Heart left ventricle (tissue), 16 donors: ENCODE results near the gene RABL6. TPM values are rescaled to one million over a fixed set of nuclear protein-coding genes. Genes with fewer than 3 reads are reported as not detected.

ENCODE experiments used
- ATAC-seq, 4 donors: fragments of 200-7000 bp; cut with Tn5 transposase; one replicate each; pipeline ENCODE4 v1.9.1; 2020 to 2022; ENCODE audit warnings: moderate library complexity in 4 of 4, mild to moderate bottlenecking in 3 of 4, moderate number of reproducible peaks in 1 of 4
- DNase-seq, 5 donors: peaks; one replicate each; pipeline ENCODE4 v3.0.0-alpha.2; 2020
- H3K27ac ChIP-seq, 12 donors: fragments of 200-600 bp; sonication (generic) in 4 of 12; one replicate each; pipeline versions ENCODE4 v1.5.0 to v1.8.0; 2016 to 2022; ENCODE audit warnings: mild to moderate bottlenecking in 2 of 12
- H3K27me3 ChIP-seq, 9 donors: fragments of 200-600 bp; sonication (generic) in 2 of 9; one replicate each; pipeline versions ENCODE4 v1.5.1 to v1.8.0; 2016 to 2022; ENCODE audit warnings: mild to moderate bottlenecking in 3 of 9
- H3K36me3 ChIP-seq, 9 donors: fragments of 200-600 bp; sonication (generic) in 2 of 9; one replicate each; pipeline versions ENCODE4 v1.5.0 to v1.8.0; 2018 to 2022; ENCODE audit warnings: mild to moderate bottlenecking in 2 of 9
- H3K4me1 ChIP-seq, 12 donors: fragments of 200-600 bp; sonication (generic) in 4 of 12; one replicate each; pipeline versions ENCODE4 v1.5.0 to v1.8.0; 2016 to 2022; ENCODE audit warnings: mild to moderate bottlenecking in 3 of 12
- H3K4me3 ChIP-seq, 12 donors: fragments of 200-600 bp; sonication (generic) in 4 of 12; one replicate each; pipeline versions ENCODE4 v1.5.0 to v1.8.0; 2017 to 2022; ENCODE audit warnings: mild to moderate bottlenecking in 9 of 12, moderate library complexity in 4 of 12
- H3K9me3 ChIP-seq, 12 donors: fragments of 200-600 bp; sonication (generic) in 4 of 12; one replicate each; pipeline versions ENCODE4 v1.5.0 to v1.8.0; 2016 to 2022; ENCODE audit warnings: mild to moderate bottlenecking in 1 of 12
- CTCF ChIP-seq, 12 donors: fragments of 200-600 bp; sonication (generic) in 4 of 12; IDR thresholded peaks; one replicate each; pipeline versions ENCODE4 v1.5.0 to v1.8.0; 2018 to 2022; ENCODE audit warnings: antibody characterized with exemption in 12 of 12, mild to moderate bottlenecking in 5 of 12
- POLR2A ChIP-seq, 2 donors: fragments of 450-650 bp; IDR thresholded peaks; one replicate each; pipeline ENCODE4 v1.6.1; 2017; ENCODE audit warnings: antibody characterized with exemption in 2 of 2, mild to moderate bottlenecking in 2 of 2, moderate library complexity in 2 of 2
- WGBS, 4 donors: extraction: QIAGEN DNeasy Blood & Tissue Kit in 2 of 4; methylation state at CpG; one replicate each; pipeline versions ENCODE4 v1.1.5 to v1.1.7; 2013 to 2018; 5-methylcytosine and 5-hydroxymethylcytosine counted together
- intact Hi-C, 10 donors: fragments of 100-400 bp; cut with DNase I; formaldehyde crosslinking; loops; one replicate each; pipeline versions ENCODE4 v1.11.1 to v1.14.2; 2022
- polyA plus RNA-seq, 2 donors: library from polyadenylated mRNA; stranded (reverse); fragments of 200-250 nt; gene quantifications; one replicate each; pipeline ENCODE4 v1.2.3, GENCODE V29; 2013
- total RNA-seq, 9 donors: library from RNA; depleted of rRNA in 2 of 9; stranded (reverse); fragments of >200 nt in 2 of 9; fragmentation: NEBNext Ultra II Directional in 3 of 9; extraction: Animal tissue kit (Norgen Biotek cat#: 25700) in 3 of 9; gene quantifications; one replicate each; pipeline versions ENCODE4 v1.1.0 to v1.2.4, GENCODE V29; 2016 to 2023
- donor health status: ischemic (EF 13 %, LVEDD 7.1; RV severe dilation, severe dysfunction).
- donor health status: healthy with polysubstance abuse.
- donor health status: DM: no; HTN: yes; CAD: no.
- donor health status: DM: no; HTN: no; CAD: no.
- donor health status: ischemic (EF 25% LVEDD 6.9; RV normal size, moderate dysfunction).
- donor health status: ischemic (EF 25% LVEDD 5.7; RV mildly dilated, moderate dysfunction).
- donor health status: healthy.
- donor health status: DM: yes; HTN: yes; CAD: no.
- donor health status: ischemic (EF 35%, LVEDD 5.7; RV mildly dilated, moderate dysfunction).
- donor health status: nonischemic (EF 11% LVEDD 7.7; RV severe dilation, severe dysfunction).
- donor health status: DM: yes; HTN: yes; CAD: no.
- donor health status: PGD.
- donor health status: ischemic (EF 29% LVEDD 5.4; RV normal size, mild dysfunction).
- donor health status: nonischemic (EF 23%, LVEDD 6.1; RV moderate dilation, normal function).

Gene RABL6
- total and polyA plus RNA-seq, 11 donors, result 59.4 to 90.8 (median 71.6) TPM

DNA sequence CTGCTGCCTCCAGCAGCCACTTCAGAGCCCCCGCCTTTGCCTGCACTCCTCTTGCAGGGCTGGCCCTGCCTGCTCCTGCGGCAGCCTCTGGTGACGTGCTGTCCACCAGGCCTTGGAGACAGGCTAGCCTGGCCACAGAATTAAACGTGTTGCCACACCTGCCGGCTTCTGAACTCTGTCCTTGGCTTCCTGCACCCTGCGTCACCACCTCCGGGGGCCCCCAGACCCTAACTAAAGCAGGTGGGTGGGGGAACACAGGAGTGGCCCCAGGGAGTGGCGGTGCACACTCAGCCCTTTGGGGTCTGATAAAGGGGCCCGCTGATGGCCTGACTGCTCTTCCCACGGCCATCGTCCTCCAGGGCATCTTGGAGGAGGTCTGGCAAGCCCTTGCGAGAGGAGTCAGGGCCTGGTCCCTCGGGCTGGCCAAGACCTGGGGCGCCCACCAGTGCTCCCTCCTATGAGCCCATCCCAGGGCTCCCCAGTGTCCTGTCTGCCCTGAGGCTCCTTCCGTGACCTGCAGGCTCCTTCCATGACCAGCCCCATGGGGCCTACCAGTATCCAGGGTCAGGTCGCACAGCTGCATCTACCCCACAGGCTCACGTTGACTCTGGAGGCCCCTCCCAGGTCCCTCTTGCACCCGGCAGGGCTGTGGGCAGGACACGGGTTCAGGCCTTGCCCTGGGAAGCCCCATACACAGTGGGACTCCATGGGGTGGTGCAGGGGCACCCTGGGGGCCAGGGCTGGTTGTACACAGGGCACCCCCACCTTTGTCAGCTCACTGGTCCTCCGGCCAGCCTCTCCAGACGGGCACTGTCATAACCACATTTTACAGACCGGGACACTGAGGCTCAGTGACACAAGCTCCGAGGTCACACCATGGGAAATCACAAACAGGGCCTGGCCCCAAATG lies 43.4 kb downstream of the RABL6 start:
- DNase-seq, result peak in 2 of 5 donors; percentile 28 to 55

DNA sequence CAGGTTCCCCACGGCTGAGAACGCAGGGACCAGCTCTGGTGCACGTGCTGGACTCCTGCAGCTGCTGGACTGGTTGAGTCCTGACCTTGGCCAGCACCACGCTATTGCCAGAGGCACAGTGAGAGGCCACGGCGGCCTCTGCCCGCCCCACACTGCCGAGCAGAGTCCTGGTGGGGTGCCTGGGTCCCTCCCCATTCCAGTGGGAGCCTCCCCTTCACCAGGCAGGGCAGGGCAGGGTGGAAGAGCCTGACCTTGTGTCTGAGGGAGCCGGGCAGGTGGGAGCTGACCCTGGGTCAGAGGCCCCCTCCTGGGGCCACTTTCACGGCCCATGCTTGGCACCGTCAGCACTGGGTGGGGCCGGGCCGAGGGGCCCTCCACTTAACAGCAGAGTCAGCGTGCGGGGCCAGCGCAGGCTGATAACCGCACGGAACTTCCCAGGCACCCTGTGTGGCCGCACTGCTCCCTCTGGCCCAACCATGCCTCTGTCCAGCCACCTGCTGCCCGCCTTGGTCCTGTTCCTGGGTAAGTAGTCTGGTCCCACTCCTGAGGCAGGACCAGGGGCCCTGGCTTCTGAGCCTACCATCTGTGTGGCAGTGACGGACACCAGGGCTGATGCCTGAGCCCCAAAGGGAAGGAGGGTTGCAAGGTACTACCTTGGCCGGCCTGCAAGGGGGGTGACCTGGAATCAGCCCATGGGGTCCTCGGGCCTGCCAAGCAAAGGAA lies 44.4 kb downstream of the RABL6 start, which contains the start of gene MAMDC4:
MAMDC4 (plus strand) TSS at position 406 of the 723 bp plus-strand sequence; CDS start at position 477, 71 bp downstream.
- Histone ChIP-seq H3K27ac (peak within 1 kb of the TSS in 9 of 12 donors; percentile 18 to 97 (median 46)), H3K4me1 (peaks cover 4 to 43% (median 21%) of the 10 kb centered on the region in 12 donors), H3K9me3 (no peaks in the 10 kb centered on the region), H3K27me3 (peaks cover 0 to 6% (median 0%) of the 10 kb centered on the region in 9 donors), H3K36me3 (peaks cover 0 to 15% (median 9%) of the 10 kb centered on the region in 9 donors), H3K4me3 (no peak within 1 kb of the TSS)
- TF ChIP-seq CTCF (IDR thresholded peaks at IDR 0.05) (no peak), POLR2A (IDR thresholded peaks at IDR 0.05) (no peak)
- DNase-seq (peak in 2 of 5 donors; percentile 37 to 59), ATAC-seq (no peak)
- WGBS, 4 donors, result 42 to 63% (median 51%) methylated on average over 17 to 23 of the region's 23 CpGs
- intact Hi-C loops, result loop anchor here in 3 of 10 donors (5.0 kb wide), 2 partner anchors 75 to 90 kb away; partner anchors contain the start of gene FBXW5 (in 2 of the 3)

More for the DNA sequence above, 43.4 kb downstream of the RABL6 start:
- H3K27me3 ChIP-seq, result peaks cover 0 to 15% (median 4%) of the 10 kb centered on the region in 9 donors
- WGBS, 4 donors, result 73 to 80% (median 77%) methylated on average over 18 to 23 of the region's 23 CpGs
- no peak for ATAC-seq
- TF ChIP-seq POLR2A (IDR thresholded peaks at IDR 0.05) (no peak), CTCF (IDR thresholded peaks at IDR 0.05) (no peak)
- H3K27ac ChIP-seq, result peak overlapping the region in 8 of 12 donors; percentile 9 to 97 (median 92)
- intact Hi-C loops, result loop anchor here in 3 of 10 donors (5.0 kb wide), 2 partner anchors 76 to 91 kb away; partner anchors contain the start of gene FBXW5 (in 2 of the 3)
- peaks cover 4 to 52% (median 26%) of the 10 kb centered on the region in 12 donors for H3K4me1 ChIP-seq
- no peaks in the 10 kb centered on the region for H3K9me3 ChIP-seq
- peaks cover 0 to 15% (median 9%) of the 10 kb centered on the region in 9 donors for H3K36me3 ChIP-seq
- peak overlapping the region in 6 of 12 donors; percentile 67 to 93 (median 84) for H3K4me3 ChIP-seq

DNA sequence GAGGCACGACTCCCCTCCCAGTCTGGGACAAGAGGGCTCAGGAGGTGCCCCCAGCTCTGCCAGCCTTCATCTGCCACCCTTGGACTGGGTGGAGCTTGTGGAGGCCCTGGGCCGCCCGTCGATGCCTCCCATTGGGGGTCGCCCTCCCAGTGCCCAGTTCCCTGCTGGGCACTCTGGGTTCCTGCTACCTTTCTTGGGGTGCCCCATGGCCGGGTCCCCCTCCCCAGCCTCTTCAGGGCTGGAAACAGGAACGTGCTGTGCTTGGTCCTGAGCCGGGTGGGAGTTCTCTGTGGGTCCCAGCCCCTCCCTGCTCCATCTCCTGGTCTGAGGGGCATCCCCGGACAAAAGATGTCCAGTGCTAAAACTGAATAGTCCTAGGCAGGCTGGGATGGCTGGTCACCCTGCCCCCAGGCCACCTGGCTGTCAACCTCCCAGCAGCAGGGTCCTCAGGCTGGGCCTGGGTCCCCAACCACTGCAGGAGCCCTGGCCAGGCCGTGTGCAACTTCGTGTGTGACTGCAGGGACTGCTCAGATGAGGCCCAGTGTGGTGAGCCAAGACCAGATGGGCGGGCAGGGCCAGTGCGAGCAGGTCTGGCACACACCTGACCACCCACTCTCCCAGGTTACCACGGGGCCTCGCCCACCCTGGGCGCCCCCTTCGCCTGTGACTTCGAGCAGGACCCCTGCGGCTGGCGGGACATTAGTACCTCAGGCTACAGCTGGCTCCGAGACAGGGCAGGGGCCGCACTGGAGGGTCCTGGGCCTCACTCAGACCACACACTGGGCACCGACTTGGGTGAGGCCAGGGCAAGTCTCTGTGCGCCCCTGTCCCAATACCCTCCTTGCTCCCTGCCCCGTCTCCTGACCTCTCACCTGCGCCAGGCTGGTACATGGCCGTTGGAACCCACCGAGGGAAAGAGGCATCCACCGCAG lies 45.2 kb downstream of the RABL6 start:
- intact Hi-C loops, result loop anchor here in 3 of 10 donors (5.0 kb wide), 2 partner anchors 74 to 89 kb away; partner anchors contain the start of gene FBXW5 (in 2 of the 3)
- Histone ChIP-seq H3K4me3 (no peak overlapping the region), H3K4me1 (peaks cover 4 to 34% (median 20%) of the 10 kb centered on the region in 12 donors), H3K27ac (peak overlapping the region in 1 of 12 donors; percentile 95), H3K9me3 (no peaks in the 10 kb centered on the region), H3K27me3 (no peaks in the 10 kb centered on the region), H3K36me3 (peaks cover 0 to 15% (median 9%) of the 10 kb centered on the region in 9 donors)
- ATAC-seq, result no peak
- whole genome bisulfite sequencing, 4 donors, result 87 to 94% (median 90%) methylated on average over 23 to 29 of the region's 29 CpGs
- DNase-seq, result peak in 3 of 5 donors; percentile 22 to 59 (median 27)
- no peak for TF ChIP-seq POLR2A (IDR thresholded peaks at IDR 0.05)
- TF ChIP-seq CTCF (IDR thresholded peaks at IDR 0.05), result no peak
